ENCODE results near the gene ATG7.

ATG7 gene

DNA sequence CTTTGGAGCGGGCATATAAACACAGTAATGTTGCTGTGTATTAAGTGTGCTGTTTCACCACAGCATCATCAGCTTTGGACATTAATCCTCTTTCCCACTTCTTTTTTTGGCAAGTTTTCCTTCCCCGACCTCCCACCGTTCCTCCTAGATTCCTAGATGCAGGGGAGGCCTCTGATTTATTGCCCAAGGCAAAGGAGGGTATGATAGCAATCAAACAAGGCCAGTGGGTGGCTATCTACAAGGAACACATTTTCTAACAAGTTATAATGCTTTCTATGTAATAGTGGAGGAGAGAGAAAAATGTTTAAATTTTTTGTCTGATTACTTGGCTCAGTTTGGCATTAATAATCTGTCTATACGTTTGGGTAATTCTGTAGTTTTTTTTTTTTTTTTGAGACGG, 38.1 kb downstream of the ATG7 start:
- TF ChIP-seq CTCF (IDR thresholded peaks at IDR 0.05; ENCODE audit: borderline replicate concordance, insufficient read depth, low read depth, low read length) = no peak
- no peak overlapping the region for H3K4me3 ChIP-seq (ENCODE audit: low read depth, low read length)

DNA sequence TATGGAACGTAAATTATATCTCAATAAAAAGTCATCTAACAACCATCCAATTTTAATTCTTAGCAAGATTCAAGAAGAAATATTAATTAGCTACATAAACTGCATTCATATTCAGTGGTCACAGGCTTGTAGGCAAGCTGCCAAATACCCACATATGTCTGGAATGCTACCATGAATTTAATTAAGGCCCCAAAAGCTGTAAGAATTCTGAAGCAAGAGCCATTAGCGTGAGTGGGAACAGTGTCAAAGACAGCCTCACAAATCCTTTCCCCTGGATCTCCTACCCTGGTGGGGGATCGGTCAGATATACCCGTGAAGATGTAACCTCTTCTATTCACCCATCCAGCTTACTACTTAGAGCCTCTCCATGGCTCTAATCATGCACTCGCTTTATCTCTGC, 40.0 kb downstream of the ATG7 start:
- H3K4me3 ChIP-seq (ENCODE audit: low read depth, low read length) = no peak overlapping the region
- no peak for TF ChIP-seq CTCF (IDR thresholded peaks at IDR 0.05; ENCODE audit: borderline replicate concordance, insufficient read depth, low read depth, low read length)

GRCh38 chr3:11317300-11317699, 45.1 kb downstream of the ATG7 start:
- no peak for TF ChIP-seq CTCF (IDR thresholded peaks at IDR 0.05; ENCODE audit: borderline replicate concordance, insufficient read depth, low read depth, low read length)
- no peak overlapping the region for H3K4me3 ChIP-seq (ENCODE audit: low read depth, low read length)

- no peak overlapping the region for H3K4me3 ChIP-seq (ENCODE audit: low read depth, low read length)
- no peak for TF ChIP-seq CTCF (IDR thresholded peaks at IDR 0.05; ENCODE audit: borderline replicate concordance, insufficient read depth, low read depth, low read length)
Observed at GRCh38 chr3:11322931-11323330, 50.7 kb downstream of the ATG7 start.

DNA sequence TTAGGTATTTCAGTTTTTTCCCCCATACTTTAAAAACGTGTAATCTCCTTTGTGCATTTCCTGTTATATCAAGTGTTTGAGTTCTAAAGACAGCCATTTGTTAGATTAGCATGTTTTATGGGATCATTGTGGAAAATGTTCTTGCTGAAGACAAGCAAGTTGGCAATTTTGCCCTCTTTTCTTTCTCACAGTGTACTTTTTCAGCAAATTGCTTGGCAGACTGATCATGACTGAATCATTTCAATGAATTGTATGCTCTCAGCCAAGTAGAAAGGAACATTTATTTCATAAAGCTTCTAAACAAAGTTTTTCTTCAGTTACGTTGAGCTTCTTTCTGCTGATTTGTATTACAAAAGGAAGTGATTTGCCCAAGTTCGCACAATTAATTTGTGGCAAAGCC, 51.6 kb downstream of the ATG7 start:
- no peak for TF ChIP-seq CTCF (IDR thresholded peaks at IDR 0.05; ENCODE audit: borderline replicate concordance, insufficient read depth, low read depth, low read length)
- no peak overlapping the region for H3K4me3 ChIP-seq (ENCODE audit: low read depth, low read length)

DNA sequence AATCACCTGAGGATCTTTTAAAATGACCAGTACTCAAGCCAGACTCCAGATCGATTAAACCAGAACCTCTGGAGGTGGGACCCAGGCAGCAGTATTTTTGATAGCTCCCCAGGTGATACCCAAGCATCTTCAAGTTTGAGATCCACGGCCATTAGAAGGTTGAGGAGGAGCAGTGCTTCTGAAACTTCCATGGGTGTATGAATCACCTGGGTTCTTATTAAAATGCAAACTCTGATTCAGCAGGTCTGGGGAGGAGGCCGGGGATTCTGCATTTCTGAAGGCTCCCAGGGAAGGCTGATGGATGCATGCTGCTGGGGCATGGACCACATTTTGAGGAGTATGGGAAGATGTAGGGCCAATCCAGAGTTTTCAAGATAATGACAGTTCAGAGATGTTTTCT, 55.4 kb downstream of the ATG7 start:
- H3K4me3 ChIP-seq (ENCODE audit: low read depth, low read length) = no peak overlapping the region
- TF ChIP-seq CTCF (IDR thresholded peaks at IDR 0.05; ENCODE audit: borderline replicate concordance, insufficient read depth, low read depth, low read length) = no peak

- H3K4me3 ChIP-seq (ENCODE audit: low read depth, low read length) = no peak overlapping the region
- TF ChIP-seq CTCF (IDR thresholded peaks at IDR 0.05; ENCODE audit: borderline replicate concordance, insufficient read depth, low read depth, low read length) = no peak
Observed at GRCh38 chr3:11328196-11328945, 56.2 kb downstream of the ATG7 start.
